Liver (tissue), 9 donors: ENCODE results near the gene XRCC2. TPM values are rescaled to one million over a fixed set of nuclear protein-coding genes. Genes with fewer than 3 reads are reported as not detected.

Experiments used
- DNase-seq: peaks from one replicate; pipeline ENCODE4 v3.0.0-alpha.2; 2017; ENCODE audit warnings: low spot score
- H3K27ac ChIP-seq, 2 donors: one replicate each; pipeline ENCODE4 v1.7.0; 2013; ENCODE audit warnings: inconsistent platforms in 2 of 2, low read length in 2 of 2, control low read depth in 1 of 2, low read depth in 1 of 2, mild to moderate bottlenecking in 1 of 2
- H3K27me3 ChIP-seq, 4 donors: one replicate each; pipeline versions ENCODE4 v1.6.1 to v1.7.0; 2013; ENCODE audit warnings: low read length in 3 of 4, inconsistent platforms in 1 of 4, mild to moderate bottlenecking in 1 of 4, moderate library complexity in 1 of 4; ENCODE audit not compliant: control insufficient read depth in 4 of 4, insufficient read depth in 4 of 4
- H3K36me3 ChIP-seq, 4 donors: one replicate each; pipeline versions ENCODE4 v1.6.1 to v1.7.0; 2013; ENCODE audit warnings: low read length in 3 of 4, mild to moderate bottlenecking in 3 of 4, low read depth in 1 of 4, moderate library complexity in 1 of 4; ENCODE audit not compliant: control insufficient read depth in 4 of 4, insufficient read depth in 3 of 4
- H3K4me1 ChIP-seq, 4 donors: one replicate each; pipeline versions ENCODE4 v1.6.1 to v1.7.0; 2013; ENCODE audit warnings: low read length in 3 of 4, mild to moderate bottlenecking in 3 of 4, moderate library complexity in 1 of 4; ENCODE audit not compliant: control insufficient read depth in 4 of 4, insufficient read depth in 4 of 4
- H3K4me3 ChIP-seq, 3 donors: one replicate each; pipeline versions ENCODE4 v1.6.1 to v1.7.0; 2013; ENCODE audit warnings: low read length in 3 of 3, control low read depth in 1 of 3, low read depth in 1 of 3, mild to moderate bottlenecking in 1 of 3
- H3K9ac ChIP-seq, 2 donors: one replicate each; pipeline ENCODE4 v1.7.0; 2013; ENCODE audit warnings: low read length in 2 of 2, mild to moderate bottlenecking in 2 of 2, moderate library complexity in 2 of 2, control low read depth in 1 of 2, low read depth in 1 of 2
- H3K9me3 ChIP-seq, 4 donors: one replicate each; pipeline versions ENCODE4 v1.6.1 to v1.7.0; 2013; ENCODE audit warnings: low read length in 3 of 4; ENCODE audit not compliant: control insufficient read depth in 4 of 4
- EGR1 ChIP-seq, 2 donors: IDR thresholded peaks; 2 replicates each; pipeline ENCODE4 v1.6.1; 2016 to 2018; ENCODE audit warnings: antibody characterized with exemption in 2 of 2, low read depth in 2 of 2
- HNF4A ChIP-seq, 2 donors: conservative IDR thresholded peaks; 2 replicates each; pipeline ENCODE4 v1.6.1; 2016; ENCODE audit warnings: antibody characterized with exemption in 2 of 2, mild to moderate bottlenecking in 2 of 2
- NR2F2 ChIP-seq: IDR thresholded peaks from 2 replicates; pipeline ENCODE4 v1.6.1; 2016; ENCODE audit warnings: antibody characterized with exemption
- RXRA ChIP-seq, 2 donors: IDR thresholded peaks; 2 replicates each; pipeline ENCODE4 v1.6.1; 2017 to 2018; ENCODE audit warnings: antibody characterized with exemption in 2 of 2, mild to moderate bottlenecking in 1 of 2
- SP1 ChIP-seq: IDR thresholded peaks from 2 replicates; pipeline ENCODE4 v1.6.1; 2018; ENCODE audit warnings: antibody characterized with exemption, mild to moderate bottlenecking
- TAF1 ChIP-seq: conservative IDR thresholded peaks from 2 replicates; pipeline ENCODE4 v1.6.1; 2016; ENCODE audit warnings: antibody characterized with exemption, mild to moderate bottlenecking
- YY1 ChIP-seq: IDR thresholded peaks from 2 replicates; pipeline ENCODE4 v1.6.1; 2016; ENCODE audit warnings: antibody characterized with exemption, mild to moderate bottlenecking
- WGBS: extraction: QIAGEN DNeasy Blood & Tissue Kit; methylation state at CpG from one replicate; pipeline ENCODE4 v1.1.7; 2013; 5-methylcytosine and 5-hydroxymethylcytosine counted together
- polyA plus RNA-seq, 2 donors: library from polyadenylated mRNA; stranded (reverse) in 1 of 2; unstranded in 1 of 2; fragments of 200-250 nt in 1 of 2; fragments of >200 nt in 1 of 2; fragmentation: Nextera tagmentation in 1 of 2; extraction: Ambion mirVana in 1 of 2; gene quantifications; one replicate each; pipeline versions ENCODE4 v1.2.1 to v1.2.3, GENCODE V29; 2013 to 2015
- total RNA-seq, 2 donors: library from RNA; depleted of rRNA; stranded (reverse); fragments of >200 nt; gene quantifications; one replicate each; pipeline ENCODE4 v1.2.3, GENCODE V29; 2014
- TF ChIP-seq, protein P1 (sequence below): IDR thresholded peaks from 2 replicates; pipeline ENCODE4 v1.6.1; 2016; ENCODE audit warnings: antibody characterized with exemption
- TF ChIP-seq, protein P2 (sequence below): IDR thresholded peaks from 2 replicates; pipeline ENCODE4 v1.6.1; 2016; ENCODE audit warnings: antibody characterized with exemption
- TF ChIP-seq, protein P3 (sequence below): IDR thresholded peaks from 2 replicates; pipeline ENCODE4 v1.6.1; 2016; ENCODE audit warnings: antibody characterized with exemption
- TF ChIP-seq, protein P4 (sequence below): IDR thresholded peaks from 2 replicates; pipeline ENCODE4 v1.6.1; 2016; ENCODE audit warnings: antibody characterized with exemption, mild to moderate bottlenecking
- donor health status: healthy.
- donor health status: healthy.
- donor health status: healthy.
- donor health status: healthy.
- donor health status: healthy.

XRCC2 gene
- total and polyA plus RNA-seq, 4 donors = 0.08 to 6.2 (median 0.23) TPM

DNA sequence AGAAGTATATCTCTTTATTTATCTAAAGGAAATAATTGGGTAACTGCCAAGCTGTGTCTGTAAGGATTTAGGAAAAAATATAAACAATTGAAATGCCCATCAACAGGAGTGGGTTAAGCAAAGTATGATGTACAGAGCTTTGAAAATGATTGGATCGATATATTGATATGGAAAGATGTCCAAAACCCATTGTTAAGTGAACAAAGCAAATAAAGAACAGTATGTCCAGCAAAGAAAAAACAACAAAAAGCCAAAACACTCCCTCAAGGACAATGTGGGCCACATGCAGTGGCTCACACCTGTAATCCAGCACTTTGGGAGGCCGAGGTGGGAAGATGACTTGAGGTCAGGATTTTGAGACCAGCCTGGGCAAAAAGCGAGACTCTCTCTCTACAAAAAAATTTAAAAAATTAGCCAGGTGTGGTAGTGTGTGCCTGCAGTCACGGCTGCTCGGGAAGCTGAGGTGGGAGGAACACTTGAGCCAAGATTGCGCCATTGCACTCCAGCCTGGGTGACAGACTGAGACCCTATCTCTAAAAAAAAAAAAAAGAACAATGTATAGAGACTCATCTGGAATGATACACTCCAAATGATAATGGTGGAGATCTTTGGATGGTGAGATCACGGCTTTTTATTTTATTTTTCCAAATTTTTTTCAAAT, 37.9 kb downstream of the XRCC2 start:
- no peak overlapping the region for H3K9ac ChIP-seq
- no peaks in the 10 kb centered on the region for H3K36me3 ChIP-seq
- no peak overlapping the region for H3K27ac ChIP-seq
- H3K27me3 ChIP-seq = no peaks in the 10 kb centered on the region
- 85% methylated on average over 7 of the region's 7 CpGs for WGBS
- no peaks in the 10 kb centered on the region for H3K4me1 ChIP-seq
- no peak for DNase-seq
- no peaks in the 10 kb centered on the region for H3K9me3 ChIP-seq
- TF ChIP-seq YY1 = no peak
- TF ChIP-seq, protein P1, sequence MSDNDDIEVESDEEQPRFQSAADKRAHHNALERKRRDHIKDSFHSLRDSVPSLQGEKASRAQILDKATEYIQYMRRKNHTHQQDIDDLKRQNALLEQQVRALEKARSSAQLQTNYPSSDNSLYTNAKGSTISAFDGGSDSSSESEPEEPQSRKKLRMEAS = no peak
- TF ChIP-seq, protein P2, sequence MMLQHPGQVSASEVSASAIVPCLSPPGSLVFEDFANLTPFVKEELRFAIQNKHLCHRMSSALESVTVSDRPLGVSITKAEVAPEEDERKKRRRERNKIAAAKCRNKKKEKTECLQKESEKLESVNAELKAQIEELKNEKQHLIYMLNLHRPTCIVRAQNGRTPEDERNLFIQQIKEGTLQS = no peak
- H3K4me3 ChIP-seq = no peak overlapping the region

DNA sequence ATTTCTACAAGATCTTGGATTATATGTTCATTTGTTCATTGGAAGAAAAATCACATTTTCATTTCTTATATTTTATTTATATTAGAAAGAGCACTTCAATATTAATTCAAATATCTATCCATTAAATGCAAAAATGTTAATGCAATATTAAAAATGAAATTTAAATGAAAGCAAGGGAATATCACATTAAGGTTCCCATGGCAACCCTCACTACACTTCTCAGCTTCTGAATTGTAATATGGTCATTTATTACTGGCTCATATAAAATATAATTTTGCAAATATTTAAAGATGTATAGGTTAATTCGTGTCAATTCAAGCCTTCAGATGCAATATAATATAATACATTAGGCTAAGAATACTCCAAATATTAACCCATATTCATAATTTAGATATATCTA, 38.8 kb downstream of the XRCC2 start:
- Histone ChIP-seq H3K4me3 (no peak overlapping the region), H3K9ac (no peak overlapping the region), H3K4me1 (no peaks in the 10 kb centered on the region), H3K9me3 (no peaks in the 10 kb centered on the region), H3K27me3 (no peaks in the 10 kb centered on the region), H3K27ac (no peak overlapping the region), H3K36me3 (no peaks in the 10 kb centered on the region)
- DNase-seq = no peak
- TF ChIP-seq TAF1 = no peak
- TF ChIP-seq, protein P3, sequence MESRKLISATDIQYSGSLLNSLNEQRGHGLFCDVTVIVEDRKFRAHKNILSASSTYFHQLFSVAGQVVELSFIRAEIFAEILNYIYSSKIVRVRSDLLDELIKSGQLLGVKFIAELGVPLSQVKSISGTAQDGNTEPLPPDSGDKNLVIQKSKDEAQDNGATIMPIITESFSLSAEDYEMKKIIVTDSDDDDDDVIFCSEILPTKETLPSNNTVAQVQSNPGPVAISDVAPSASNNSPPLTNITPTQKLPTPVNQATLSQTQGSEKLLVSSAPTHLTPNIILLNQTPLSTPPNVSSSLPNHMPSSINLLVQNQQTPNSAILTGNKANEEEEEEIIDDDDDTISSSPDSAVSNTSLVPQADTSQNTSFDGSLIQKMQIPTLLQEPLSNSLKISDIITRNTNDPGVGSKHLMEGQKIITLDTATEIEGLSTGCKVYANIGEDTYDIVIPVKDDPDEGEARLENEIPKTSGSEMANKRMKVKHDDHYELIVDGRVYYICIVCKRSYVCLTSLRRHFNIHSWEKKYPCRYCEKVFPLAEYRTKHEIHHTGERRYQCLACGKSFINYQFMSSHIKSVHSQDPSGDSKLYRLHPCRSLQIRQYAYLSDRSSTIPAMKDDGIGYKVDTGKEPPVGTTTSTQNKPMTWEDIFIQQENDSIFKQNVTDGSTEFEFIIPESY = no peak
- TF ChIP-seq EGR1 (IDR thresholded peaks at IDR 0.05; ENCODE audit: low read depth in 2 of 2) = no peak
- TF ChIP-seq, protein P1 = no peak
- TF ChIP-seq HNF4A (conservative IDR thresholded peaks at IDR 0.05) = no peak
- TF ChIP-seq NR2F2 = no peak
- TF ChIP-seq, protein P2 = no peak
- TF ChIP-seq SP1 = no peak
- TF ChIP-seq, protein P4, sequence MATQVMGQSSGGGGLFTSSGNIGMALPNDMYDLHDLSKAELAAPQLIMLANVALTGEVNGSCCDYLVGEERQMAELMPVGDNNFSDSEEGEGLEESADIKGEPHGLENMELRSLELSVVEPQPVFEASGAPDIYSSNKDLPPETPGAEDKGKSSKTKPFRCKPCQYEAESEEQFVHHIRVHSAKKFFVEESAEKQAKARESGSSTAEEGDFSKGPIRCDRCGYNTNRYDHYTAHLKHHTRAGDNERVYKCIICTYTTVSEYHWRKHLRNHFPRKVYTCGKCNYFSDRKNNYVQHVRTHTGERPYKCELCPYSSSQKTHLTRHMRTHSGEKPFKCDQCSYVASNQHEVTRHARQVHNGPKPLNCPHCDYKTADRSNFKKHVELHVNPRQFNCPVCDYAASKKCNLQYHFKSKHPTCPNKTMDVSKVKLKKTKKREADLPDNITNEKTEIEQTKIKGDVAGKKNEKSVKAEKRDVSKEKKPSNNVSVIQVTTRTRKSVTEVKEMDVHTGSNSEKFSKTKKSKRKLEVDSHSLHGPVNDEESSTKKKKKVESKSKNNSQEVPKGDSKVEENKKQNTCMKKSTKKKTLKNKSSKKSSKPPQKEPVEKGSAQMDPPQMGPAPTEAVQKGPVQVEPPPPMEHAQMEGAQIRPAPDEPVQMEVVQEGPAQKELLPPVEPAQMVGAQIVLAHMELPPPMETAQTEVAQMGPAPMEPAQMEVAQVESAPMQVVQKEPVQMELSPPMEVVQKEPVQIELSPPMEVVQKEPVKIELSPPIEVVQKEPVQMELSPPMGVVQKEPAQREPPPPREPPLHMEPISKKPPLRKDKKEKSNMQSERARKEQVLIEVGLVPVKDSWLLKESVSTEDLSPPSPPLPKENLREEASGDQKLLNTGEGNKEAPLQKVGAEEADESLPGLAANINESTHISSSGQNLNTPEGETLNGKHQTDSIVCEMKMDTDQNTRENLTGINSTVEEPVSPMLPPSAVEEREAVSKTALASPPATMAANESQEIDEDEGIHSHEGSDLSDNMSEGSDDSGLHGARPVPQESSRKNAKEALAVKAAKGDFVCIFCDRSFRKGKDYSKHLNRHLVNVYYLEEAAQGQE = no peak
- no peak for TF ChIP-seq RXRA (IDR thresholded peaks at IDR 0.05)
- 57% methylated on average over 1 of the region's 1 CpG for WGBS
